Measurements from ENCODE around the gene COPZ1. TPM values are rescaled to one million over a fixed set of nuclear protein-coding genes. Genes with fewer than 3 reads are reported as not detected.

Gene COPZ1
- total and polyA plus RNA-seq, 2 donors (not counting 3 experiments of a cell fraction or from before 2014, with no cell fraction given), result 143 to 174 TPM

- no peak overlapping the region for H3K4me2 ChIP-seq (ENCODE audit: insufficient read depth, low read length)
- DNase-seq (ENCODE audit: low read depth, low spot score) (no peak), FAIRE-seq (no peak)
- no peak overlapping the region for H3K27ac ChIP-seq (ENCODE audit: insufficient read depth, low read depth, low read length)
- dilution Hi-C loops (cut with MboI; ENCODE audit: extremely low pct_ligation_motif_present, low sequenced_read_pairs) (no loop called here), intact Hi-C loops (cut with micrococcal nuclease) (no loop called here)
- no TSS peak for BruUV-seq (replicated peaks)
- H3K4me1 ChIP-seq (ENCODE audit: control insufficient read depth, extremely low read depth, insufficient read depth, low read length), result no peaks in the 10 kb centered on the region
- no peak overlapping the region for H2AFZ ChIP-seq (ENCODE audit: low read depth, low read length)
- no peaks in the 10 kb centered on the region for H3K9me3 ChIP-seq (replicated peaks; ENCODE audit: control insufficient read depth, insufficient read depth, low read length)
- peaks cover 4% of the 10 kb centered on the region for H3K79me2 ChIP-seq (ENCODE audit: control insufficient read depth, insufficient read depth, low read length)
- POLR2A ChIA-PET, result no interaction called here
- no peaks in the 10 kb centered on the region for H4K20me1 ChIP-seq (replicated peaks; ENCODE audit: control insufficient read depth, extremely low read depth, insufficient read depth, low read length)
- peaks cover 20 to 21% of the 10 kb centered on the region in 2 experiments for H3K36me3 ChIP-seq (ENCODE audit: control insufficient read depth in 2 of 2, extremely low read depth in 1 of 2, insufficient read depth in 2 of 2, low read length in 2 of 2)
- CTCF ChIA-PET, result interaction anchor here (1.1 to 1.2 kb wide), 3 partner anchors 28 to 120 kb away, joined by 3 to 5 read pairs (median 3); no protein-coding TSS in a partner anchor
- no peak overlapping the region for H3K4me3 ChIP-seq (replicated peaks in 1 of 3; ENCODE audit: insufficient read depth in 1 of 3, low read depth in 1 of 3, low read length in 3 of 3)
- H3K9me1 ChIP-seq (replicated peaks; ENCODE audit: control insufficient read depth, extremely low read depth, insufficient read depth, low read length), result no peaks in the 10 kb centered on the region
- no peak overlapping the region for H3K9ac ChIP-seq (replicated peaks; ENCODE audit: extremely low read depth, insufficient read depth, low read length)
- TF ChIP-seq FOS (IDR thresholded peaks at IDR 0.05; ENCODE audit: borderline replicate concordance, insufficient read depth, low read length) (no peak), MYC (IDR thresholded peaks at IDR 0.05; ENCODE audit: low read depth, low read length) (no peak), CTCF (IDR thresholded peaks at IDR 0.05; ENCODE audit: extremely low read depth in 1 of 2, insufficient read depth in 1 of 2, low read depth in 1 of 2, low read length in 2 of 2) (no peak), GATA2 (IDR thresholded peaks at IDR 0.05; ENCODE audit: insufficient read depth, insufficient read length, low read depth, low read length) (no peak), JUN (IDR thresholded peaks at IDR 0.05; ENCODE audit: borderline replicate concordance, insufficient read depth, insufficient read length, low read depth) (no peak), MAX (IDR thresholded peaks at IDR 0.05; ENCODE audit: insufficient read depth, insufficient read length) (no peak), POLR2AphosphoS5 (IDR thresholded peaks at IDR 0.05; ENCODE audit: insufficient read depth, low read depth, low read length) (no peak), EZH2 (IDR thresholded peaks at IDR 0.05; ENCODE audit: borderline replicate concordance, low read depth, low read length, severe bottlenecking) (no peak), POLR2A (IDR thresholded peaks at IDR 0.05; ENCODE audit: low read depth, low read length) (no peak)
- no peaks in the 10 kb centered on the region for H3K27me3 ChIP-seq (ENCODE audit: control insufficient read depth in 2 of 2, insufficient read depth in 2 of 2, low read length in 2 of 2)
These were observed 15.9 kb downstream of the COPZ1 start for GRCh38 chr12:54340846-54341245.

Data from endothelial cell of umbilical vein (primary cell).